Stimulated activated naive CD8-positive, alpha-beta T cell treated with anti-CD3 and anti-CD28 coated beads, Interleukin-15, Interleukin-2, amounts not matched to agents 100 U/mL and 50 U/mL, for 24 hours (primary cell): ENCODE results near the gene ZSCAN26.
"Not testable (repeated sequence)": the region's sequence is repeated elsewhere in the genome, so short reads cannot be mapped to it uniquely, and the experiment has no call there.

Experiments used
- ATAC-seq: fragments of 150-1000 bp; cut with Tn5 transposase; one replicate; pipeline ENCODE4 v1.10.0; 2021
- DNase-seq: peaks from one replicate; pipeline ENCODE4 v3.0.0; 2021

ZSCAN26 gene

DNA sequence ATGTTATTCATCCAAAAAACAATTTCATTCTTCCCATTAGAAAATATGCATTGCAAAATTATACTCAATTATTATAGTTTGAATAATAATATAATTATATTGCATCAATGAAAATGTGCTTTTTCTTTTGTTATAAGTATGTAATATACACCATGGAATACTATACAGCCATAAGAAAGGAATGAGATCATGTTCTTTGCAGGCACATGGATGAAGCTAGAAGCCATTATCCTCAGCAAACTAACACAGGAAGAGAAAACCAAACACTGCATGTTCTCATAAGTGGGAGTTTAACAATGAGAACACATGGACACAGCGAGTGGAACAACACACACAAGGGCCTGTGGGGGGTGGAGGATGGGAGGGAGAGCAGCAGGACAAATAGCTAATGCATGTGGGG lies 9.9 kb upstream of the ZSCAN26 start:
- ATAC-seq (no peak), DNase-seq (no peak)

DNA sequence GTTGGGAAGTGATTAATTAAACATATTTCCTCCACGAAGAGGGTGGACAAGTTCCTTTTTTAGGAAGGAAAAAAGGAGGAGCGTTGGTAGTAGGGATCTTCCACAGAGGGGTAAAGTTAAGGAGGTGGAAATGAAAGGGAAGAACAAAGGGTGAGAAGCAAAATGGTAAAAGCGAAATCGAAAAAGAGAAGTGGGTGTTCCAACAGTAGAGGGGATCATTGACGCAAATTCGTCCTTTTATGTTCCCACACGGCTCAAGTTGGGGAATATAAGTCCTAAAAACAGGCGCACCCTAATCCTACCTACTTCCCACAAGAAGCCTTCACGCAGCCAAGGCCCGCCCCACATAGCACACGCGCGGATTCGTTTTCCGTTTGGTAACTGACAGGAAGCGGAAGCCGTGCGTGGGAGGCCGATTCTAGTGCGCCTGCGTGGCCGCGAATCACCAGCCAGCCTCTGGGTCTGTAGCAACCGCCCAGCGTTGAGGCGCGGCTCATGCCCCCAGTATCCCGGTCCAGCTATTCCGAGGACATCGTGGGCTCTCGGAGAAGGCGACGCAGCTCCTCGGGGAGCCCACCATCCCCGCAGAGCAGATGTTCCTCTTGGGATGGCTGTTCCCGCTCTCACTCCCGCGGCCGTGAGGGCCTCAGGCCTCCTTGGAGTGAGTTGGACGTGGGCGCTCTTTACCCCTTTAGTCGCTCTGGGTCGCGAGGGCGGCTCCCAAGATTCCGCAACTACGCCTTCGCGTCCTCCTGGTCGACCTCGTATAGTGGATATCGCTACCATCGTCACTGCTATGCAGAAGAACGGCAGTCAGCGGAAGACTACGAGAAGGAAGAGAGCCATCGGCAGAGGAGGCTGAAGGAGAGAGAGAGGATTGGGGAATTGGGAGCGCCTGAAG lies 7.8 kb upstream of the ZSCAN26 start, which contains the start of gene NKAPL:
Gene NKAPL, plus strand, starts transcription at position 421 of the 901 bp plus-strand sequence. Its CDS starts 75 bp downstream, at position 496.
- ATAC-seq (no peak), DNase-seq (peak; percentile 68)

DNA sequence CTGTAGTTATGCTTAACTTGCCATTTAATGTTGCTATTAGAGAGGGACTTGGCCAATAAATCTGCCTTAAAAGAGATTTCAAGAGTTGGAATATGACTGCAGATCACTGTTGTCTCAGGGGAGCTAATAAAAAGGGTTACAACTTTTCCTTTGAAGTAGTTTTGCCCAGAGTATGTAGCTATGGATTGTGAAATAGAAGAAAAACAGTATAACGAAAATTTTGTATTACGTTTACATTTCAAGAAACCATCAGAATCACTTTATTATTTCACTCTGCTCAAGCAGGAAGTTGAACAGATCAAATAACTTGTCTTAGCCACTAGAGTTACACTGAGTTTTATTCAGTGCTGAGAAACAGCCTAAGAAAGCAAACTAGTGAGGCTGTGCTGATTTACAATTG lies 3.0 kb upstream of the ZSCAN26 start:
- no peak for DNase-seq
- no peak for ATAC-seq

DNA sequence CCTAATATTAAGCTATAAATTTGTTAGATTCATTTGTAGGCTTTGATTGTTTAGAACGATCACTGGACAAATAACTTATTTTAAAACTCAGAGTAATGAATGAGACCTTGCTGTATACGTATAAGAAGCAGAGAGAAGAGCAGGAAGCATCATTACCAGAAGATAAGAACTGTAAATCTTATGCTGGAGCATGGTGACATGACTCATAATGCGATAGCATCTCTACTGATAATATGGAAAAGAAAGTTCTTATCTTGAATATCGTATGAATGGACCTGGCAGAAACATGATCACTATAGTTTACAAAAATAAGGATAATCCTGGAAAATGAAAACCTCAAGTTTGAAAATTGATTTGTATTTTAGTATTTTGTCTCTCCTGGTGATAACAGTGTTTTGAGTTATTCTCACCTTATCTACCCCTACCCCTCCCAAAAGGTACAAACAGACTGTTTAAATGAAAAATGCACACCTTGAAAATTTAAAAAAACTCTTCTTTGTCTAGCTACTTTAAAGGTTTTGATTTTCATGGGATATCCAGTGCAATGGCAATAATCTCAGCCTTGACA lies 2.0 kb upstream of the ZSCAN26 start:
- DNase-seq: no peak
- no peak for ATAC-seq

- ATAC-seq (no peak), DNase-seq (no peak)
Measured at GRCh38 chr6:28266563-28266961, 381 bp upstream of the ZSCAN26 start.

DNA sequence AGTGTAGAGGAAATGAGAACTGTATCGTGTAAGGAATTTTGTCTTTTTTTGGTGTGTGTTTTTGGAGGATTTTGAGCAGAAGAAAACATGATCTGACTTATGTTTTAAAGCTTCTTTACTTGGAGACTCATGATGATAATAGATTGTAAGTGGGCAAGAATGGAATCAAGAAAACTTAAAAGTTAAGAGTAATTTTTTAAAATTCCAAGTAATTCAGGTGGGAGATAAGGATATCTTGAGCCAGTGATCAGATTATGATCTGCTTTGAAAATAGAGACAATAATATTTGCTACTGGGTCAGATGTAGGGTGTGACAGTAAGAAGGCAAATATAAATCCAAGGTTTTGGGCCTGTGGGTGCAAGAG lies 734 bp downstream of the ZSCAN26 start:
- DNase-seq: no peak
- no peak for ATAC-seq

- ATAC-seq (peak; percentile 40), DNase-seq (no peak)
Measured at GRCh38 chr6:28269492-28269891, 2.5 kb downstream of the ZSCAN26 start.

GRCh38 chr6:28274888-28275287 lies 7.9 kb downstream of the ZSCAN26 start:
- ATAC-seq (no peak), DNase-seq (no peak)

DNA sequence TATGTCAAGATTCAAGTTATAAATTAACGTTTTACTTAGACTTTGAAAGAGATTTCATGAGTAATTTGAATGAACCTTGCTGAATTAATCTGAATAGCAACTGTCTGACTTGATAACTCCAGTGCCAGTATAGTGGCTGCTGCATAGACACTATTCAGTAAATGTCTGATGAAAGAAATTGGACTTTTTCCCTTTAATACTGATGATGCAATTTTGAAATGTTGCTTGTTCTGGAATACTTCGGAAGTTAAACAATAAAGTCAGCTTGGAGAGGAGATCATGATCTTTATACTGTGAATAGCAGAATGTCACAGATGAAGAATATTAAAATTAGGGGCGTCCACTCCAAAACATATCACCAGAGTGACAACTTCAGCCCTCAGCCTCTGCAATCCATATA lies 10.8 kb downstream of the ZSCAN26 start:
- DNase-seq: no peak
- ATAC-seq: no peak

DNA sequence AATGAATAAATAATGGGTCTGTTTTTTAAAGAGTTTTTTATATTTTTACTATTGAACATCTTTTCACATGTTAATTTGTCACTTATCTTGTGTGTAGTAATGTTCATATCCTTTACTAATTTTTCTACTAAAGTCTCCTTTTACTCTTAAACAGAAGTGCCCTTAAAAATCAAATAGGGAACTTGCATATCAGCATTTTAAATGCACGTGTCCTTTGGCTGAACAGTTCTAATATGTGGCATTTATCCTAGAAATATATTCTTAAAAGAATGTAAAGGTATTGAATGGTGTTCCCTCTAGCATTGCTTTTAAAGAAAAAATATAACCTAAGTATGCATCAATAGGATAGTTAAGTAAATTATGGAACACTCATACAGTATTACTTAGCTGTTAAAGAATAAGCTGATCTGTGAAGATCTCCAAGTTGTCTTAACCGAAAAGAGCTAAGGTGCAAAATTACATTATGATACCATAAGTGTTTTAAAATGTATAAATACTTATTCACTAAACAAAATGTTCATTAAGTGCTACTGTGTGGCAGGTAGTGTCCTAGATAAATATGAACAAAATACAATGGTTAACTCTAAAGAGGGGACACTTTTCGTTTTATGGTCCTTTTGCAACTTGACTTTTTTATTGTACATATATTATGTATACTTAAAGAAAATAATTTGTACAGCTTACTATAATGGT lies 13.8 kb downstream of the ZSCAN26 start:
- DNase-seq: no peak
- ATAC-seq: no peak

DNA sequence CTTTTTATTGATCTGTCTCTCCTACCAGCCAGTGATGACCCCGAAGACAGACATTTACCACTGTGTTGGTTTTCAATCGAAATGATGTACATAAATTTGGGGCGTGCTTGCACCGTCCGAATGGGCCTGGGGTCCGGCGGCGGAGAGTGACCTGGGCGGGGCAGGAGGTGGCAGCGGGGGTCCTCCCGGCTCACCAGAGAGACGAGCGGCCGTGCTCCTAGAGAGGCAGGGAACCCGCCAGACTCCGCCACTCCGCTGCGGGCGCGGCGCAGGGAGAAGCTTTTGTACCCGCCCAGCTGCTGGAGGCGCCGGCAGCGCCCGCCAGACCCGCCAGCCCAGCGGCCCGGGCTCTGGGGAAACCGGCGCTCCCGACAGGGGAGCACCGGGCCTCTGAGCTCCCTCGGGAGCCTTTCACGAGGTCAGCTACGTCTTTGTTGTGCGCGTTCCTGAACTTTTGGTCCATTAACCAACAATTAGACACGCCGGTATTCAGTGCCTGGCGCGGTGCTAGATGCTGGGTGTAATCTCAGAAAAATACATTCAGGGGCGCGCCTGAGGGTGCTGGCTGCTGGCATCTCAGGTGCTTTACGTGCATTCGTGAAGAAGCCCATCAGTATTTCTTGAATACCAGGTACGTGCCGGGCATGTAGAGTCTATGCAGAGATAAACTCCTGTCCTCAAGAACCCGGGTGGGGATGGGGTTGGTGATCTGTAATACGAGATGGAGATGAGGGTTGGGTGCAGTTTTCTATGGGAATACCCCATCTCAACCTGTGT lies 14.5 kb downstream of the ZSCAN26 start, which contains the start of gene PGBD1:
Gene PGBD1, plus strand, starts transcription at position 285 of the 777 bp plus-strand sequence. CDS start 2,242 bp downstream, outside the sequence.
- ATAC-seq (peak; percentile 98), DNase-seq (peak; percentile 73)

DNA sequence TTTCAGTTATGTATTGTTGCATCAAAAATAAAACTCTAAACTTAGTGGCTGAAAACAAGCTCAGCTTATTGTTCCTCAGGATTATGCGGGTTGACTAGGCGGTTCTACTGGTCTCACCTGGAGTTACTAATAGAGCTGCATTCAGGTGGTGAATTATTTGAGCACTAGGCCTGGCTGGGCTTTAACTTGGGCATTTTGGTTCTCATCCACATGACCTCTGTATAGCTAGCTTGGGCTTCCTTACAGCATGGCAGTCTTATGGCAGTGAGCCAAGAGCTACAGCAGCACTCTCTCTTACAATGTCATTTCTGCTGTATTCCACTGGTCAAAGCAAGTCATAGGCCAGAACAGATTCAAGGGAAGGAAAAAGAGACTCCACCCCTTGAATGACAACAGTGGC lies 16.0 kb downstream of the ZSCAN26 start:
- ATAC-seq (no peak), DNase-seq (no peak)

DNA sequence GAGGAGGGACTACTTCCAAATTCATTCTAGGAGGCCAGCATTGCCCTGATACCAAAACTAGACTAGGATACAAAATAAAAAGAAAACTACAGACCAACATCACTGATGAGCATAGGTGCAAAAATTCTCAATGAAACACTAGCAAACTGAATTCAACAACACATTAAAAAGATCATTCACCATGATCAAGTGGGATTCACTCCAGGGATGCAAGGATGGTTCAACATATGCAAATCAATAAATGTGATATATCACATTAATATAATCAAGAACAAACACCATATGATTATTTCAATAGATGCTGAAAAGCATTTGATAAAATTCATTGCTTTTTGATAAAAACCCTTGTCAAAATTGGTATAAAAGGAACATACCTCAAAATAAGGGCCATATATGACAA lies 24.6 kb downstream of the ZSCAN26 start:
- no peak for ATAC-seq

DNA sequence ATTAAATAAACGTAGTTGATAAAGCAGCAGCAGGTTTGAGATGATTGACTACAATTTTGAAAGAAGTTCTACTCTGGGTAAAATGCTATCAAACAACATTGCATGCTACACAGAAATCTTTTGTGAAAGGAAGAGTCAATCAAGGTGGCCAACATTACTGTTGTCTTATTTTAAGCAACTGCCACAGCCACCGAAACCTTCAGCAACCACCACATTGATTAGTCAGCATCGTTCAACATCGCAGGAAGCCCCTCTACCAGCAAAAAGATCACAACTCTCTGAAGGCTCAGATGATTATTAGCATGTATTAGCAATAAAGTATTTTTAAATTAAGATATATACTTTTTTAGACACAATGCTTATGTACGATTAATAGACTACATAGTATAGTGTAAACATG lies 28.4 kb downstream of the ZSCAN26 start:
- DNase-seq (no peak), ATAC-seq (no peak)

More for the DNA sequence above, 24.6 kb downstream of the ZSCAN26 start:
- DNase-seq: no peak

- no peak for ATAC-seq
- DNase-seq: no peak
Measured at GRCh38 chr6:28296520-28297060, 29.6 kb downstream of the ZSCAN26 start.

DNA sequence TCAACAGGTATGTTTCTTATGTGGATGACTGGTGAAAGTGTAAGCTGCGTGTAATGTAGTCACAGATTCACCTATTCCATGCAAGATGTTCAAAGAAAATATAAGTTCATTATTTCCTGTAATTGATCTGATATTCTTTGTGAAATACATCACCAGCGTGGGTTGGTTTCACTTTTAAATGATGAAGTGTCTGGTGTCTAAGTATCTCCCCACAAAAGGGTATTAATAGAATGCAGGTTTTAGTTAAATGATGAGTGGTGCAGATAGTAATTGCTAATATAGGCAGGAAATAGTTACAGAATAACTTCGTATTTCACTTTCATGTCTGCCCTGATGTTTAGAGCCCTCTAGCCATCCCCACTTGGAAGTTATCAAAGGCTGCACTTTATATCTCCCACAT lies 36.6 kb downstream of the ZSCAN26 start:
- ATAC-seq: peak; percentile 66
- DNase-seq: no peak

GRCh38 chr6:28306363-28306762 lies 39.4 kb downstream of the ZSCAN26 start:
- DNase-seq, ATAC-seq: not testable (repeated sequence)

DNA sequence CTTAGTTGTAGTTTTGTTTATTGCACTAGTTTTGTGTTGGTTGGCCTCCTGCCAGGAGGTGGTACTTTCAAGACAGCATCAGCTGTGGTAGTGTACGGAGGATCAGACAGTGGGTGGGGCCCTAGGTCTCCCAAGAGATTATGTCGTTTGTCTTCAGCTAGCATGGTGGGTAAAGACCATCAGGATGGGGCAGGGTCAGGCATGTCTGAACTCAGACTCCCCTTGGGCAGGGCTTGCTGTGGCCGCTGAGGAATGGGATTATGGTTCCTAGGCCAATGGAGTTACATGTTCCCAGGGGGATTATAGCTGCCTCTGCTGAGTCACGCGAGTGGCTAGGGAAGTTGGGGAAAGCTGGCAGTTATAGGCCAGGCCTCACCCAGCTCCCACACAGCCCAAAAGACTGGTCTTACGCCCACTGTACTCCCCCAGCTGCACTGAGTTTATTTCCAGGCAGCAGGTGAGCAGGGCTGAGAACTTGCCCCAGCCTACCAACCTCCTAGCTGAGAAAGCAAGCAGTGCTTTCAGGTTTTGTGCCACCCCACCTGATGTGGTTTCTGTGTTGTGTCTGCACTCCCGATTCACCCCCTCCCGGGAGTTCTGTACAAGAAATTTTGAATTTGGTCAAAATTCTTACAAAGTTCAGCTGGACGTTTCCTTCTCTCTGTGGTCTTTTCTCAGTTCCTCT lies 44.3 kb downstream of the ZSCAN26 start:
- ATAC-seq: no peak
- no peak for DNase-seq

- DNase-seq (no peak), ATAC-seq (no peak)
Measured at GRCh38 chr6:28312939-28313338, 46.0 kb downstream of the ZSCAN26 start.

GRCh38 chr6:28315628-28316027 lies 48.7 kb downstream of the ZSCAN26 start:
- no peak for DNase-seq
- ATAC-seq: no peak

DNA sequence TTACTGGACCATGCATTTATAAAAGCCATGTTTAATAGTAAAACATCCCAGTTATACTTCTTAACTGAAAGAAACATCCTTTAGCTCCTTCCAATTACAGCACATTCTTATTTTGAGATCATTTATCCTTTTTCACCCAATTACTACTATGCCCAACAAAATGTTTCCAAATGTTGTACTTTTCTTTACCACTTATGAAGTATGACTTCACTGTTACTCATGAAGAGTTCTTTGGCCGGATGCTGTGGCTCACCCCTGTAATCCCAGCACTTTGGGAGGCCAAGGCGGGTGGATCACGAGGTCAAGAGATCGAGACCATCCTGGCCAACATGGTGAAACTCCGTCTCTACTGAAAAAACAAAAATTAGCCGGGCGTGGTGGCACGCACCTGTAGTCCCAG lies 50.9 kb downstream of the ZSCAN26 start:
- not testable (repeated sequence) for DNase-seq

More for the DNA sequence above, 50.9 kb downstream of the ZSCAN26 start:
- ATAC-seq: not testable (repeated sequence)
